ENCODE data around the gene CCDC159. TPM values are rescaled to one million over a fixed set of nuclear protein-coding genes. Genes with fewer than 3 reads are reported as not detected.

The CCDC159 gene
- total and polyA plus RNA-seq, 2 of the 13 experiments (the other 11 are each of a cell fraction or from before 2014, with no cell fraction given) = 1.7 to 6.3 TPM

GRCh38 chr19:11375143-11375948, 29.0 kb downstream of the CCDC159 start (continued):
- no peak for TF ChIP-seq CENPBD1 (CRISPR knock-in tag; IDR thresholded peaks at IDR 0.05; ENCODE audit: borderline replicate concordance, low read depth)
- TF ChIP-seq FOXA3 (CRISPR knock-in tag; IDR thresholded peaks at IDR 0.05) = no peak
- TF ChIP-seq POGZ (CRISPR knock-in tag; IDR thresholded peaks at IDR 0.05) = no peak
- TF ChIP-seq CAMTA2 (CRISPR knock-in tag; IDR thresholded peaks at IDR 0.05; ENCODE audit: borderline replicate concordance) = no peak
- TF ChIP-seq PBX2 (CRISPR knock-in tag; IDR thresholded peaks at IDR 0.05) = no peak
- no peak for TF ChIP-seq SMYD3 (CRISPR knock-in tag; IDR thresholded peaks at IDR 0.05)
- no peak for TF ChIP-seq EP300 (IDR thresholded peaks at IDR 0.05; ENCODE audit: low read depth in 2 of 2, low read length in 2 of 2)
- TF ChIP-seq EP300 (CRISPR knock-in tag; IDR thresholded peaks at IDR 0.05; ENCODE audit: borderline replicate concordance) = no peak
- TF ChIP-seq TFE3 (CRISPR knock-in tag; IDR thresholded peaks at IDR 0.05) = no peak
- no peak for TF ChIP-seq ZNF607 (CRISPR knock-in tag; IDR thresholded peaks at IDR 0.05; ENCODE audit: borderline replicate concordance)
- peak; percentile 60 for TF ChIP-seq ZNF777 (CRISPR knock-in tag; IDR thresholded peaks at IDR 0.05)
- TF ChIP-seq HDAC1 (CRISPR knock-in tag; IDR thresholded peaks at IDR 0.05) = peak; percentile 45; the same call in 1 of the 2 replicates
- no peak; the same call in 1 of the 2 replicates for TF ChIP-seq HOXA3 (CRISPR knock-in tag; IDR thresholded peaks at IDR 0.05)
- no peak for TF ChIP-seq SRSF9 (IDR thresholded peaks at IDR 0.05; ENCODE audit: borderline replicate concordance, insufficient read depth, low read depth, low read length, poor library complexity, severe bottlenecking)
- peak; percentile 80; the same call in 1 of the 2 replicates for TF ChIP-seq ZSCAN31 (CRISPR knock-in tag; IDR thresholded peaks at IDR 0.05; ENCODE audit: low read depth)
- no peak for TF ChIP-seq ZNF597 (CRISPR knock-in tag; IDR thresholded peaks at IDR 0.05)
- no peak for TF ChIP-seq SMARCC2 (IDR thresholded peaks at IDR 0.05)
- no peak for TF ChIP-seq ETV5 (CRISPR knock-in tag; IDR thresholded peaks at IDR 0.05; ENCODE audit: borderline replicate concordance)
- TF ChIP-seq NR1H2 (CRISPR knock-in tag; IDR thresholded peaks at IDR 0.05; ENCODE audit: borderline replicate concordance, low read depth) = no peak
- TF ChIP-seq DR1 (CRISPR knock-in tag; IDR thresholded peaks at IDR 0.05) = no peak
- TF ChIP-seq GMEB2 (CRISPR knock-in tag; IDR thresholded peaks at IDR 0.05; ENCODE audit: low read depth) = no peak
- 0 out of 2 replicates have a peak, but pooled peaks have one; percentile 36 for TF ChIP-seq ZNF256 (CRISPR knock-in tag; conservative IDR thresholded peaks at IDR 0.05)
- no peak for TF ChIP-seq ATF4 (CRISPR knock-in tag; IDR thresholded peaks at IDR 0.05)
